ENCODE measurements around the gene CTXN3. TPM values are rescaled to one million over a fixed set of nuclear protein-coding genes. Genes with fewer than 3 reads are reported as not detected.

The CTXN3 gene
- total RNA-seq, 4 donors from 2014 or later = not detected

- Histone ChIP-seq H3K27ac (no peak overlapping the region), H3K4me1 (no peaks in the 10 kb centered on the region), H3K36me3 (no peaks in the 10 kb centered on the region), H3K27me3 (no peaks in the 10 kb centered on the region), H3K9me3 (no peaks in the 10 kb centered on the region), H3K4me3 (no peak overlapping the region)
- TF ChIP-seq CTCF (IDR thresholded peaks at IDR 0.05) = no peak
- no peak for TF ChIP-seq POLR2A (IDR thresholded peaks at IDR 0.05)
- DNase-seq = no peak
- intact Hi-C loops (cut with DNase I; ENCODE audit: low total_unique reads) = no loop called here
Observed at GRCh38 chr5:127602481-127602880, 46.4 kb upstream of the CTXN3 start.

GRCh38 chr5:127602896-127603844, 45.7 kb upstream of the CTXN3 start:
- no peak for DNase-seq
- H3K36me3 ChIP-seq = no peaks in the 10 kb centered on the region
- no peaks in the 10 kb centered on the region for H3K27me3 ChIP-seq
- H3K4me1 ChIP-seq = no peaks in the 10 kb centered on the region
- no peak for TF ChIP-seq CTCF (IDR thresholded peaks at IDR 0.05)
- no peak for TF ChIP-seq POLR2A (IDR thresholded peaks at IDR 0.05)
- H3K9me3 ChIP-seq = no peaks in the 10 kb centered on the region
- H3K27ac ChIP-seq = no peak overlapping the region
- H3K4me3 ChIP-seq = no peak overlapping the region
- intact Hi-C loops (cut with DNase I; ENCODE audit: low total_unique reads) = no loop called here

- Histone ChIP-seq H3K27me3 (no peaks in the 10 kb centered on the region), H3K4me1 (no peaks in the 10 kb centered on the region), H3K27ac (no peak overlapping the region), H3K36me3 (no peaks in the 10 kb centered on the region), H3K4me3 (no peak overlapping the region), H3K9me3 (no peaks in the 10 kb centered on the region)
- TF ChIP-seq CTCF (IDR thresholded peaks at IDR 0.05) = no peak
- no peak for TF ChIP-seq POLR2A (IDR thresholded peaks at IDR 0.05)
- no peak for DNase-seq
- intact Hi-C loops (cut with DNase I; ENCODE audit: low total_unique reads) = no loop called here
Observed at GRCh38 chr5:127608077-127608660, 40.7 kb upstream of the CTXN3 start.

GRCh38 chr5:127609011-127609410, 39.9 kb upstream of the CTXN3 start:
- Histone ChIP-seq H3K27ac (no peak overlapping the region), H3K4me1 (no peaks in the 10 kb centered on the region), H3K4me3 (no peak overlapping the region), H3K9me3 (no peaks in the 10 kb centered on the region), H3K27me3 (no peaks in the 10 kb centered on the region), H3K36me3 (no peaks in the 10 kb centered on the region)
- no peak for DNase-seq
- intact Hi-C loops (cut with DNase I; ENCODE audit: low total_unique reads) = no loop called here
- no peak for TF ChIP-seq CTCF (IDR thresholded peaks at IDR 0.05)
- TF ChIP-seq POLR2A (IDR thresholded peaks at IDR 0.05) = no peak

GRCh38 chr5:127609957-127610356, 38.9 kb upstream of the CTXN3 start:
- Histone ChIP-seq H3K9me3 (no peaks in the 10 kb centered on the region), H3K27me3 (no peaks in the 10 kb centered on the region), H3K36me3 (no peaks in the 10 kb centered on the region), H3K27ac (no peak overlapping the region), H3K4me3 (no peak overlapping the region), H3K4me1 (no peaks in the 10 kb centered on the region)
- no peak for DNase-seq
- TF ChIP-seq CTCF (IDR thresholded peaks at IDR 0.05) (no peak), POLR2A (IDR thresholded peaks at IDR 0.05) (no peak)
- intact Hi-C loops (cut with DNase I; ENCODE audit: low total_unique reads) = no loop called here

All from uterus (tissue), 4 donors.